Right lobe of liver (tissue), 6 donors: ENCODE data around the gene LMNTD1. TPM values are rescaled to one million over a fixed set of nuclear protein-coding genes. Genes with fewer than 3 reads are reported as not detected.

Experiments used
- ATAC-seq, 4 donors: fragments of 200-7000 bp; cut with Tn5 transposase; one replicate each; pipeline ENCODE4 v1.9.1; 2020; ENCODE audit warnings: mild to moderate bottlenecking in 4 of 4, moderate library complexity in 4 of 4
- DNase-seq, 3 donors: peaks; one replicate each; pipeline ENCODE4 v3.0.0-alpha.2; 2020
- H3K27ac ChIP-seq, 3 donors: fragments of 200-600 bp; one replicate each; pipeline ENCODE4 v1.8.0; 2022
- H3K27me3 ChIP-seq, 2 donors: fragments of 200-600 bp; one replicate each; pipeline ENCODE4 v1.8.0; 2022
- H3K36me3 ChIP-seq, 4 donors: fragments of 200-600 bp; sonication (generic) in 1 of 4; one replicate each; pipeline versions ENCODE4 v1.5.1 to v1.8.0; 2017 to 2022; ENCODE audit warnings: control low read depth in 1 of 4
- H3K4me1 ChIP-seq, 4 donors: fragments of 200-600 bp; sonication (generic) in 1 of 4; one replicate each; pipeline versions ENCODE4 v1.5.1 to v1.8.0; 2017 to 2022; ENCODE audit warnings: control low read depth in 1 of 4
- H3K4me3 ChIP-seq, 3 donors: fragments of 200-600 bp; one replicate each; pipeline ENCODE4 v1.8.0; 2022
- H3K9me3 ChIP-seq, 4 donors: fragments of 200-600 bp; sonication (generic) in 1 of 4; one replicate each; pipeline versions ENCODE4 v1.5.1 to v1.8.0; 2017 to 2022; ENCODE audit warnings: control low read depth in 1 of 4
- POLR2A ChIP-seq: fragments of 450-650 bp; IDR thresholded peaks from one replicate; pipeline ENCODE4 v1.6.1; 2017; ENCODE audit warnings: antibody characterized with exemption, mild to moderate bottlenecking
- WGBS: methylation state at CpG from one replicate; pipeline ENCODE4 v1.1.6; 2018; ENCODE audit warnings: low coverage, low lambda C conversion rate; ENCODE audit not compliant: insufficient coverage; ENCODE audit errors: missing lambda C conversion rate; 5-methylcytosine and 5-hydroxymethylcytosine counted together
- intact Hi-C, 2 donors: fragments of 100-400 bp; cut with DNase I; formaldehyde crosslinking; loops; one replicate each; pipeline versions ENCODE4 v1.11.2 to v1.14.1; 2022
- total RNA-seq, 6 experiments: library from RNA; depleted of rRNA in 2 of 6; stranded (reverse); fragments of >200 nt in 2 of 6; fragmentation: NEBNext Ultra II Directional in 3 of 6; extraction: Animal tissue kit (Norgen Biotek cat#: 25700) in 3 of 6; gene quantifications; one replicate each; pipeline versions ENCODE4 v1.1.0 to v1.2.4, GENCODE V29; 2016 to 2023
- TF ChIP-seq, protein P1 (sequence below), 4 donors: fragments of 200-600 bp in 3 of 4; fragments of 450-650 bp in 1 of 4; IDR thresholded peaks; one replicate each; pipeline versions ENCODE4 v1.5.1 to v1.8.0; 2016 to 2022; ENCODE audit warnings: antibody characterized with exemption in 4 of 4, mild to moderate bottlenecking in 2 of 4
- donor health status: DM: no; HTN: yes; CAD: no.
- donor health status: DM: no; HTN: no; CAD: no.
- donor health status: DM: no; HTN: no; CAD: no.
- donor health status: DM: no; HTN: yes; CAD: no.
- donor health status: DM: no; HTN: yes; CAD: no.

Gene LMNTD1
- total RNA-seq, 6 experiments from 2014 or later: not detected

DNA sequence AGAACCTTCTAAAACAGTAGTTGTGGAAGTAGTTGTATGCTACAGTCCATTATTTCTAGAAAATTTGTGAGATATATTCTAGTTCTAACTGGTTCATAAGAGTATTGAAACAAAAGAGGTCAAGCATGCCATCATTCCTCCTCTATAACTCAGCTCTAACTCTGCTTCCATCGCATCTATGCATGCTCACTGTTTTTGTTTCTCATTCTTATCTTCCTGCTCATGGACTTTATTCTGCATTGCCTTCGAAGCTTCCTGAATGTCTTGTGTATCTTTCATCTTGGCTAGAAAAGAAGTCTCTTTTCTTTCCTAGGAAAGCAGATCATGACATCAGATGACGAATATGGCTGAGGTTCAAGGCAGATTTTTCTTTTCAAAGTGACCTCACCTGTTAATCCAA, 402 bp downstream of the LMNTD1 start:
- H3K4me3 ChIP-seq: no peak overlapping the region
- peaks cover 0 to 4% (median 0%) of the 10 kb centered on the region in 4 donors for H3K4me1 ChIP-seq
- no peaks in the 10 kb centered on the region for H3K9me3 ChIP-seq
- no peaks in the 10 kb centered on the region for H3K27me3 ChIP-seq
- DNase-seq: no peak
- intact Hi-C loops: no loop called here
- 87% methylated on average over 3 of the region's 3 CpGs for WGBS
- H3K36me3 ChIP-seq: no peaks in the 10 kb centered on the region
- ATAC-seq: no peak
- H3K27ac ChIP-seq: no peak overlapping the region
- TF ChIP-seq, protein P1, sequence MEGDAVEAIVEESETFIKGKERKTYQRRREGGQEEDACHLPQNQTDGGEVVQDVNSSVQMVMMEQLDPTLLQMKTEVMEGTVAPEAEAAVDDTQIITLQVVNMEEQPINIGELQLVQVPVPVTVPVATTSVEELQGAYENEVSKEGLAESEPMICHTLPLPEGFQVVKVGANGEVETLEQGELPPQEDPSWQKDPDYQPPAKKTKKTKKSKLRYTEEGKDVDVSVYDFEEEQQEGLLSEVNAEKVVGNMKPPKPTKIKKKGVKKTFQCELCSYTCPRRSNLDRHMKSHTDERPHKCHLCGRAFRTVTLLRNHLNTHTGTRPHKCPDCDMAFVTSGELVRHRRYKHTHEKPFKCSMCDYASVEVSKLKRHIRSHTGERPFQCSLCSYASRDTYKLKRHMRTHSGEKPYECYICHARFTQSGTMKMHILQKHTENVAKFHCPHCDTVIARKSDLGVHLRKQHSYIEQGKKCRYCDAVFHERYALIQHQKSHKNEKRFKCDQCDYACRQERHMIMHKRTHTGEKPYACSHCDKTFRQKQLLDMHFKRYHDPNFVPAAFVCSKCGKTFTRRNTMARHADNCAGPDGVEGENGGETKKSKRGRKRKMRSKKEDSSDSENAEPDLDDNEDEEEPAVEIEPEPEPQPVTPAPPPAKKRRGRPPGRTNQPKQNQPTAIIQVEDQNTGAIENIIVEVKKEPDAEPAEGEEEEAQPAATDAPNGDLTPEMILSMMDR (IDR thresholded peaks at IDR 0.05): no peak
- TF ChIP-seq POLR2A: no peak

DNA sequence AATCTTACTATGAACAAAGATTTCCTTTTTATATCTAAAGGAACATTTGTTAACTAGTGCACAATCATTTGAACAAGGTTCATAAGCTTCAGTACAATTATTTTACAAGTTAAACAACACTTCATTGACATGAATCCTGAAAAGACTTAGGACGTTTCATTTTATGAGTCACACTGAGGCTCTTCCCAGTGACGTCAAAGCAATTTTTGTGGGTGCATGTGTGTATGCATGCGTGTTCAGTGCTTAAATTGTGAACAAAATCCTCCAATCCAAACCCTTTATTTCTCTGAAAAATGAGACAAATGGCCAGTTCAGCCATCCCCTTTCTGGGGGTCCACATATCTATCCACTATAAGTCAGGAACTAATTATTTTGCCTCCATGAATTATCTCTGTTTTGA, 2.9 kb downstream of the LMNTD1 start:
- Histone ChIP-seq H3K36me3 (no peaks in the 10 kb centered on the region), H3K4me1 (no peaks in the 10 kb centered on the region), H3K27ac (no peak overlapping the region), H3K27me3 (no peaks in the 10 kb centered on the region), H3K4me3 (no peak overlapping the region), H3K9me3 (no peaks in the 10 kb centered on the region)
- TF ChIP-seq, protein P1 (IDR thresholded peaks at IDR 0.05): no peak
- no peak for TF ChIP-seq POLR2A
- intact Hi-C loops: no loop called here
- WGBS: 77% methylated on average over 3 of the region's 3 CpGs
- no peak for ATAC-seq
- DNase-seq: no peak

DNA sequence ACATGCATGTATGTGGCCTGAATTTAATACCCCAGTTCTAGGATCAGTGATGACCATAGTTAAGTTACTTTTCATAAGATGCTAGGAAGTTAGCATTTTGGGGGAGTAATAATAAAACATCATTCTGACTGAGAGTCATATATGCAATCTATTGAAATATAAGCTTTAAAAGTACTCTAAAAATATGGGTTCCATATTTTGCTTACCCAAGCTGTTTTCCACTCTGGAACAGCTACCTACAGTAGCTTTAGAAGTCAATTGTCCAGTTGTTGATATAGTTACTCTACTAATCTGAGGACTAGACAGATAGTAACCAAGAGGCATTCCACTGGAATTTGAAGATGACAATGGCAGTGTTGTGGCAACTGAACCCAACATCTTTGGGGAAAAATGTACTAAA, 4.0 kb downstream of the LMNTD1 start:
- Histone ChIP-seq H3K4me1 (no peaks in the 10 kb centered on the region), H3K27me3 (no peaks in the 10 kb centered on the region), H3K9me3 (no peaks in the 10 kb centered on the region), H3K4me3 (no peak overlapping the region), H3K36me3 (no peaks in the 10 kb centered on the region), H3K27ac (no peak overlapping the region)
- intact Hi-C loops: no loop called here
- TF ChIP-seq POLR2A: no peak
- TF ChIP-seq, protein P1 (IDR thresholded peaks at IDR 0.05): no peak
- no peak for ATAC-seq
- no peak for DNase-seq

DNA sequence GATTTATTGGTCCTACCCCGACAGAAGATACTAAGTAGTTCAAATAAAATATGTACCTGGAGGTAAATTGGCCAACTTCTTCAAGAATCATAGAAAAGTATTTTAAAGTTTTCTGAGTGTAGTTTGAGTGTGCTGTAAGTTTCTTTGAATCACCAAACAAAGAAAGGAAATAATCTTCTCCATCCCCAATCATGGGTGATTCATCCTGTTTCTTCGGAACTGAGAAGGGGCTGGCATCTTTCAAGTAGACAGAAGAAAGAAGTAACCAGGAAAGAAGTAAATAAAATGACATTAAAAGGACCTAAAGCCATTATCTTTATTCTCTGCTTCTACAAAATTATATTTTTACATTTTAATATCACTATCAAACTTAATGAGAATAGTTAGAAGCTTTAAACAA, 6.8 kb downstream of the LMNTD1 start:
- H3K27me3 ChIP-seq: no peaks in the 10 kb centered on the region
- no peak overlapping the region for H3K4me3 ChIP-seq
- H3K36me3 ChIP-seq: no peaks in the 10 kb centered on the region
- intact Hi-C loops: no loop called here
- DNase-seq: no peak
- TF ChIP-seq, protein P1 (IDR thresholded peaks at IDR 0.05): no peak
- no peak for TF ChIP-seq POLR2A
- no peaks in the 10 kb centered on the region for H3K4me1 ChIP-seq
- H3K9me3 ChIP-seq: no peaks in the 10 kb centered on the region
- no peak for ATAC-seq
- H3K27ac ChIP-seq: no peak overlapping the region
- WGBS: 85% methylated on average over 2 of the region's 2 CpGs

DNA sequence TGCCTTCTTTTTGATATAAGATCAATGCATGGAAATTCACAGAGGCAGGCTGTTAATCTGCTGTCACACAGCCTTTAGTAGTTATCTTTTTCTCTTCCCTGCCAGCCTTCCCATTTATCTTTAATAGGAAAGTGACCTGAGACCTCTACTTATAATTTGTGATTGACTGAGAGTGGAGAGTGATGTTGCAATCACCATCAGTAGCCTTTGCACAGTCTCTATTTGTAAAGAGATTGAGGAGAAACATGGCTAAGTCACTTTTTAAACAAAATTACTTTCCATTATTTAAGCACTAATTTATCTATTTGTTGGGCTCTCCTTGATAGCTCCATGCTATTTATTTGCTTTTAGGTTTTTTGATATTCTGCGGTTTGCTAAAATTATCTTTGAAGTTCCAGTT, 19.9 kb downstream of the LMNTD1 start:
- TF ChIP-seq POLR2A: no peak
- TF ChIP-seq, protein P1 (IDR thresholded peaks at IDR 0.05): no peak
- WGBS: 37% methylated on average over 1 of the region's 1 CpG
- DNase-seq: no peak

More for the DNA sequence above, 19.9 kb downstream of the LMNTD1 start:
- intact Hi-C loops: no loop called here
- peak; percentile 81 to 92 (median 83) for ATAC-seq
- Histone ChIP-seq H3K27me3 (no peaks in the 10 kb centered on the region), H3K36me3 (no peaks in the 10 kb centered on the region), H3K9me3 (no peaks in the 10 kb centered on the region), H3K4me3 (no peak overlapping the region), H3K4me1 (peaks cover 0 to 11% (median 0%) of the 10 kb centered on the region in 4 donors), H3K27ac (no peak overlapping the region)
